NCI-H1417 (cell line): ENCODE results near the gene FOXO3B.
"Not testable (repeated sequence)": the region's sequence is repeated elsewhere in the genome, so short reads cannot be mapped to it uniquely, and the experiment has no call there.

ENCODE experiments used
- DNase-seq, 3 experiments: peaks; one replicate each; lab custom pipeline; 2025; lab: John Stamatoyannopoulos, UW

FOXO3B gene

DNA sequence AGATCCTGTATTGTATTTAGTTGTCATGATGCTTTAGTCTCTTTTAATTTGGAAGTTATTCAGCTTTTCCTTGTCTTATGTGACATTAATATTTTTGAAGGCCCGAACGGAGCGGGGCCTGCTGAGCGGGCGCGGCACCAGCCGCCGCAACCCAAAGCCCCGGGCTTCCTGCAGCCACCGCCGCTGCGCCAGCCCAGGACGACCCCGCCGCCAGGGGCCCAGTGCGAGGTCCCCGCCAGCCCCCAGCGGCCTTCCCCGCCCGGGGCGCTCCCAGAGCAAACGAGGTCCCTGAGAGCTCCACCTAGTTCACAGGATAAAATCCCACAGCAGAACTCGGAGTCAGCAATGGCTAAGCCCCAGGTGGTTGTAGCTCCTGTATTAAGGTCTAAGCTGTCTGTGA lies 32.0 kb downstream of the FOXO3B start:
- DNase-seq: not testable (repeated sequence)

DNA sequence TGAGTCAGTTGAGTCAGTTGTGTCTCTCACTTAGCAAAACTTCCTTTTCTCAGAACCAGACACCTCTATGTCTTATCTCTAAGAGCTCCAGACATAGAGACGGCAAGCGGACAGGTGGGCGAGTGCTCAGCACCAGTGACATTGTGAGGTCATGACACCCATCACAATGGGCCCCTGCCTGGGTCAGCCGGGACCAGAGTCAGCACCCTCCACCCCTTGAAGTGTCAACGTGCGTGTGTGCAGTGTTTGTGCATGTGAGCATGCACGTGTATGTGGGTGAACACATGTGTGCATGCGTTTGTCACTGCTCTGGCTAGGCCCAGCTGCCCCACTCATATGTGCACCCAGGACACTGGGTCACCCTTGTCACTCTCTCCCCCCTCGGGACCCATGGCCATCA lies 37.8 kb downstream of the FOXO3B start, which contains the start of gene TBC1D28:
Gene TBC1D28, minus strand, starts transcription at position 101 of the 400 bp plus-strand sequence. CDS start 3,039 bp downstream, outside the sequence.
- not testable (repeated sequence) for DNase-seq

DNA sequence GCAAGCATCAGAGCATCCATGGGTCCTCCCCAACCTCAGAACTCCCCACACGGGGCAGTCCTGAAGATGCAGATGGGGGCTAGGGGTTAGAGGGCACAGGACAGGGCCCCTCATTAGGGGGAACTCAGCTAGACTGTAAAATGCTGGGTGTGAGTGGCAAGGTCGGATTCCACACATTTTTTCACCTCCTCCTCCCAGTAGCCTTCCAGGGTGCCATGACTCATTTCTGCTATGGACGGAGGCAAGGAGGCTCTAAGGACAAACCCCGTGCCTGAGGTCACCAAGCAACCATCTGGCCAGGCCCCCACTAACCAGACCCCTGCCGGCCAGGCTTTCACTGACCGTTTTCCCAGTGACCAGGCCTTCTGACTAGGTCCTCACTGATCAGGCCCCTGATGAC lies 39.0 kb downstream of the FOXO3B start:
- not testable (repeated sequence) for DNase-seq

DNA sequence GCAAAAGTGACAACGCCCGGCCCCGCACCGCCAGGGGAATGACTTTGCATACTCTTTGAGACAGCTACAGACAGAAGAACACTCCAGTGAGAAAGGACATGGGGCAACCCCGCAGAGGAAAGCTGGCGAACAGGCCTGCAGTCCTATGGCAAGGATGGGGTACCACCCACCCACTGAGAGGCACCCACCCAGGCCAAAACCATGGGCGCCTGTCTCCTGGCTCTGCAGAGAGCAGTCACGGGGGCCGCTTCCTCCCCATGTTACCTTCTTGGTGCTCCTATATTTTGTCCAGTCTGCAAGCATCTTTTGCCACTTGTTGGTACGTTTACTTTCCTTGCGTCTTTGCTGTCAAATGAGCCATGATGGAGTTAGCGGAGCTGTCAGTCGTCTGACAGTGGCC lies 43.8 kb downstream of the FOXO3B start:
- DNase-seq: not testable (repeated sequence)

DNA sequence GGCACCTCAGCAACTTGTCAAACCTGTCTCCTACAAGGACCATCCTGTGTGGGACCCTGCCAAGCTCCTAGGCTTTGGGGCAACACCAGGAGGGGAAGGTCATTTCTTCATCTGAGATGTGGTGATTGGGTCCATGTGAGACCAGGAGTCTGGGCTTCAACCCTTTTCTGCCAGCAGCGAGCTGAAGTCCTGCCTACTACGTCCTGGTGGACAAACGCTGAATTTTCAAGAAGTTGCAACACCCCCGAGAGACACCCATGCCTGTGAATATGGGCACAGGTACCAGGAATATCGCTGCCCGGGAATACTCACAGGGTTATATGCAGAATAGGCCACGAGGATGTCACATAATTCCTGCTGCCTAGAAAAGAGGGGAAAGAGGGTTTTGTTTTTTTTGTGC lies 45.9 kb downstream of the FOXO3B start:
- DNase-seq: not testable (repeated sequence)

DNA sequence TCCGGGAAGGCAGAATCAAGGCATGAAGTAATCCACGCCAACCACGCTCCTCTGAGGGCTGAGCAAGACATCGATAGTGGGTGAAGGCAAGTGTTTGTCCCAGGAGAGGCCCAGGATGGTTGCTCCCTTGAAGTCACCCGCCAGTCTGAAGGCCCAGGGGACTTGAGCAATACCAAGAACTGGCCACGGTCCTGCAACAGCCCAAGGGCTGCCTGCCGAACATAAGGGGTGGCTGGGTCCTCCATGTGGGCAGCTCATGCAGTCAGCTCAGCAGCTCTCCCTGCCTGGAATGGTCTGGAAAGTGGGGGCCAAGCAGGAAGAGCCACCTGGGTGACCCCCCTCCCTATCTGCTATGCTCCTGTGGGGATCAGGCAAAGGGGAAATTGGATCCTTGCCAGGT lies 46.3 kb downstream of the FOXO3B start:
- not testable (repeated sequence) for DNase-seq

DNA sequence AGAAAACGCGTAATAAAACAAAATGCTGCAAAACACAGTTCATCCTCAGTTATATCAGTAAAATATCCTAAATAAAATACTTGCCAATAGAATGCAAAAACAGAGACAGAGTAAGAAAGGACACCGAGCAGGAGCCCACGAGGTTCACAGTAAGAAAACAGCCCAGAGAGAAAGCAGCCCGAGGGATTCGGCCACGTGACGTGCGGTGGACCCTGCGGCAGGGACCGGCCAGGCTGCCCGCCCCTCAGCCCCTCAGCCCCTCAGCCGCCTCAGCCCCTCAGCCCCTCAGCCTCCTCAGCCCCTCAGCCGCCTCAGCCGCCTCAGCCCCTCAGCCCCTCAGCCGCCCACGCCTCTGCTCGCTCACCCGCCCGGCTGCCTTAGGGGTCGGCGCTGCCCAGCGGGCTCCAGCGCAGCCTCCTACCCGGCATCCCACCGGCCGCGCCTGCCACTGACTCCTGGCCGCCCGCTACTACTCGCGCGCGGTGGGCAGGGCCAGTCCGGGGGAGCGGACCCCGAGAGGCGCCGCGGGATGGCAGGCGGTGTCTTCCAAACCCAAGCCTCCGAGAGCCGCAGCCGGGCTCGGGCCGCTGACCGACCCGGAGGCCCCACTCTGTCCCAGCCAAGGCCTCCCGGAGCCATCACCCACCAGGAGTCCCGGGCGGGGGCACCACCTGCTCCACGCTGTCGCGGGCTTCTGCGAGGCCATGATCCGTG lies 47.4 kb downstream of the FOXO3B start:
- not testable (repeated sequence) for DNase-seq
